Mesendoderm (in vitro differentiated cells): ENCODE data around the gene MITF.
A peak's percentile ranks its signal among the peaks of the same experiment; 100 is the strongest.

Experiments used
- DNase-seq: peaks from one replicate; pipeline ENCODE4 v3.0.0; 2013
- H2AK5ac ChIP-seq: 2 replicates; pipeline ENCODE4 v1.6.1; 2013; ENCODE audit warnings: low read length, inconsistent platforms
- H2BK120ac ChIP-seq: 2 replicates; pipeline ENCODE4 v1.6.1; 2013; ENCODE audit warnings: low read depth, mild to moderate bottlenecking, low read length, moderate library complexity, mixed read lengths
- H2BK15ac ChIP-seq: replicated peaks from 2 replicates; pipeline ENCODE4 v1.6.1; 2013; ENCODE audit warnings: low read depth, mild to moderate bottlenecking, moderate library complexity
- H2BK5ac ChIP-seq: 2 replicates; pipeline ENCODE4 v1.6.1; 2013; ENCODE audit warnings: low read length, inconsistent platforms
- H3K18ac ChIP-seq: 2 replicates; pipeline ENCODE4 v1.6.1; 2013; ENCODE audit warnings: mild to moderate bottlenecking, low read length, mixed read lengths
- H3K23ac ChIP-seq: one replicate; pipeline ENCODE4 v1.6.1; 2013; ENCODE audit warnings: low read length
- H3K27ac ChIP-seq: 2 replicates; pipeline ENCODE4 v1.5.1; 2013; ENCODE audit warnings: low read depth, mild to moderate bottlenecking, inconsistent platforms, low read length, moderate library complexity
- H3K27me3 ChIP-seq: 2 replicates; pipeline ENCODE4 v1.6.1; 2013; ENCODE audit warnings: low read length, control low read depth, mild to moderate bottlenecking, inconsistent platforms; ENCODE audit not compliant: insufficient read depth, poor library complexity
- H3K36me3 ChIP-seq: 2 replicates; pipeline ENCODE4 v1.6.1; 2013; ENCODE audit warnings: low read length, inconsistent platforms; ENCODE audit not compliant: control insufficient read depth, insufficient read depth
- H3K4ac ChIP-seq: one replicate; pipeline ENCODE4 v1.6.1; 2013; ENCODE audit warnings: low read depth, mild to moderate bottlenecking, low read length, moderate library complexity
- H3K4me1 ChIP-seq: 2 replicates; pipeline ENCODE4 v1.6.1; 2013; ENCODE audit warnings: low read depth, low read length, inconsistent platforms; ENCODE audit not compliant: control insufficient read depth
- H3K4me2 ChIP-seq: 2 replicates; pipeline ENCODE4 v1.6.1; 2013; ENCODE audit warnings: low read length
- H3K4me3 ChIP-seq: 2 replicates; pipeline ENCODE4 v1.5.1; 2013; ENCODE audit warnings: mild to moderate bottlenecking, low read length
- H3K56ac ChIP-seq: one replicate; pipeline ENCODE4 v1.6.1; 2013; ENCODE audit warnings: low read length
- H3K79me1 ChIP-seq: 2 replicates; pipeline ENCODE4 v1.6.1; 2013; ENCODE audit warnings: low read length, inconsistent platforms
- H3K79me2 ChIP-seq: 2 replicates; pipeline ENCODE4 v1.6.1; 2013; ENCODE audit warnings: mild to moderate bottlenecking, low read length; ENCODE audit not compliant: control insufficient read depth, insufficient read depth
- H3K9ac ChIP-seq: 2 replicates; pipeline ENCODE4 v1.6.1; 2013; ENCODE audit warnings: low read length, inconsistent platforms
- H4K5ac ChIP-seq: one replicate; pipeline ENCODE4 v1.6.1; 2013; ENCODE audit warnings: low read length
- H4K8ac ChIP-seq: one replicate; pipeline ENCODE4 v1.6.1; 2013; ENCODE audit warnings: low read depth, mild to moderate bottlenecking, control low read depth, low read length, moderate library complexity
- WGBS: extraction: QIAGEN DNeasy Blood & Tissue Kit; methylation state at CpG from one replicate; pipeline ENCODE4 v1.1.7; 2013; ENCODE audit warnings: low lambda C conversion rate, missing lambda C conversion rate; ENCODE audit not compliant: insufficient coverage; ENCODE audit errors: extremely low coverage; 5-methylcytosine and 5-hydroxymethylcytosine counted together

MITF gene

GRCh38 chr3:69994919-69995318 is 255.7 kb downstream of the MITF start:
- no peak overlapping the region for H3K56ac ChIP-seq
- H2BK5ac ChIP-seq = no peak overlapping the region
- no peak overlapping the region for H2BK15ac ChIP-seq
- H3K4me1 ChIP-seq = no peaks in the 10 kb centered on the region
- no peak overlapping the region for H3K4me3 ChIP-seq
- no peak overlapping the region for H3K18ac ChIP-seq
- H2BK120ac ChIP-seq = no peak overlapping the region
- no peak overlapping the region for H3K4me2 ChIP-seq
- no peaks in the 10 kb centered on the region for H3K36me3 ChIP-seq
- no CpG with 5 or more reads among the region's 3 CpGs for WGBS
- H3K9ac ChIP-seq = no peak overlapping the region
- no peak overlapping the region for H3K23ac ChIP-seq
- no peaks in the 10 kb centered on the region for H3K79me2 ChIP-seq
- H4K8ac ChIP-seq = no peak overlapping the region
- no peak for DNase-seq
- H3K4ac ChIP-seq = no peak overlapping the region
- H3K27ac ChIP-seq = no peak overlapping the region
- H3K27me3 ChIP-seq = no peaks in the 10 kb centered on the region
- H4K5ac ChIP-seq = no peak overlapping the region
- no peaks in the 10 kb centered on the region for H3K79me1 ChIP-seq
- H2AK5ac ChIP-seq = no peak overlapping the region

DNA sequence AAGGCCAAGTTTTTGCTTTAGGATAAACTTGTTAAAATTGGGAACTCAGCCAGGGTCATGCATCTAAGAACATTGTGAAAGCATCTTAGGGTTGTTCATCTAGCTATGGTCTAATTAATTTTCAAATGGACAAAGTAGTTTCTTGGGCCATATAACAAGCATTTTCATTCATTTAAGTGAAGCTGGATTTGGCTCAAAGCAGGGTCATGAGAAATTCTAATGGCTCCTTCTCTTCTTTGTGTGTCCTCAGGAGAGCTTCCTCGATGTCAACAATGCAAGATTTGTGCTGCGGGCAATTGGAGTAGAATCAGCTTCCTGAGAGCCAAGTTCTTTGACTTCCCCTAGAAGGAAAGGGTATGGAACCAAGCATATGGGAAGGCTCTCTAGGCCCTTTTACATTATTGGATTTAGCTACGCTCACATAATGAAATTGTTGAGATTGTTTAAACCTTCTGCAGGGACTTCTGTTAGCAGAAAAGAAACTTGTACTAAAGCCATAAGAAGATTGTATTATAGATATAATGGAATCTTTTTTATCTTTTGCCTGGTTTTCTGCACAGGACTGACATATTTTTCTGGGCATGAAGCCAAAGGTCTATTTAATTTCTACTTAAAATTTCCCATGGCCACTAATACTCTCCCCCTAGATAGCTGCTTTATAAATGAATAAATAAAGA is 258.5 kb downstream of the MITF start:
- H2AK5ac ChIP-seq = no peak overlapping the region
- H2BK5ac ChIP-seq = no peak overlapping the region
- H3K9ac ChIP-seq = no peak overlapping the region
- no peak overlapping the region for H2BK15ac ChIP-seq
- no peak for DNase-seq
- H3K4me2 ChIP-seq = no peak overlapping the region
- H3K56ac ChIP-seq = no peak overlapping the region
- no peak overlapping the region for H4K5ac ChIP-seq
- H4K8ac ChIP-seq = no peak overlapping the region
- no peak overlapping the region for H3K4me3 ChIP-seq
- no peaks in the 10 kb centered on the region for H3K79me1 ChIP-seq
- no peak overlapping the region for H3K23ac ChIP-seq
- H3K4ac ChIP-seq = no peak overlapping the region
- H3K79me2 ChIP-seq = no peaks in the 10 kb centered on the region
- no CpG with 5 or more reads among the region's 3 CpGs for WGBS
- H3K4me1 ChIP-seq = no peaks in the 10 kb centered on the region
- no peaks in the 10 kb centered on the region for H3K27me3 ChIP-seq
- no peak overlapping the region for H3K18ac ChIP-seq
- H3K36me3 ChIP-seq = no peaks in the 10 kb centered on the region
- no peak overlapping the region for H3K27ac ChIP-seq
- no peak overlapping the region for H2BK120ac ChIP-seq

GRCh38 chr3:69998759-69999139 is 259.5 kb downstream of the MITF start:
- Histone ChIP-seq H3K27me3 (no peaks in the 10 kb centered on the region), H4K8ac (no peak overlapping the region), H3K4me2 (no peak overlapping the region), H3K79me1 (no peaks in the 10 kb centered on the region), H4K5ac (no peak overlapping the region), H3K23ac (no peak overlapping the region), H2BK15ac (no peak overlapping the region), H3K9ac (no peak overlapping the region), H3K36me3 (no peaks in the 10 kb centered on the region), H2BK5ac (no peak overlapping the region), H2BK120ac (no peak overlapping the region), H3K27ac (no peak overlapping the region), H3K4ac (no peak overlapping the region), H2AK5ac (no peak overlapping the region), H3K56ac (peak overlapping the region; percentile 53), H3K4me1 (no peaks in the 10 kb centered on the region), H3K4me3 (no peak overlapping the region), H3K18ac (no peak overlapping the region), H3K79me2 (no peaks in the 10 kb centered on the region)
- no CpG with 5 or more reads among the region's 3 CpGs for WGBS
- no peak for DNase-seq

GRCh38 chr3:69999140-70000027 is 260.1 kb downstream of the MITF start, which contains the start of gene SAMMSON:
SAMMSON (plus strand) TSS chr3:69999733.
- Histone ChIP-seq H2AK5ac (no peak within 1 kb of the TSS), H3K4me3 (no peak within 1 kb of the TSS), H3K23ac (no peak within 1 kb of the TSS)

GRCh38 chr3:70000028-70000410 is 260.8 kb downstream of the MITF start:
- H3K9ac ChIP-seq = no peak overlapping the region
- no peak overlapping the region for H3K4me2 ChIP-seq
- no peak for DNase-seq
- WGBS = no CpG with 5 or more reads among the region's 15 CpGs
- H3K79me1 ChIP-seq = no peaks in the 10 kb centered on the region
- H3K56ac ChIP-seq = no peak overlapping the region
- no peak overlapping the region for H3K27ac ChIP-seq
- no peaks in the 10 kb centered on the region for H3K79me2 ChIP-seq
- H2AK5ac ChIP-seq = no peak overlapping the region
- H3K18ac ChIP-seq = no peak overlapping the region
- no peak overlapping the region for H3K4me3 ChIP-seq
- no peak overlapping the region for H2BK15ac ChIP-seq
- no peaks in the 10 kb centered on the region for H3K4me1 ChIP-seq
- H3K36me3 ChIP-seq = no peaks in the 10 kb centered on the region
- no peak overlapping the region for H3K23ac ChIP-seq
- no peak overlapping the region for H2BK120ac ChIP-seq
- H3K27me3 ChIP-seq = no peaks in the 10 kb centered on the region
- H4K5ac ChIP-seq = no peak overlapping the region
- H2BK5ac ChIP-seq = no peak overlapping the region
- H3K4ac ChIP-seq = no peak overlapping the region
- H4K8ac ChIP-seq = no peak overlapping the region

More at GRCh38 chr3:69999140-70000027, 260.1 kb downstream of the MITF start, which contains the start of gene SAMMSON:
- Histone ChIP-seq H3K36me3 (no peaks in the 10 kb centered on the region), H4K8ac (no peak within 1 kb of the TSS), H4K5ac (no peak within 1 kb of the TSS), H3K56ac (peak within 1 kb of the TSS; percentile 53), H3K4me2 (no peak within 1 kb of the TSS), H3K4me1 (no peaks in the 10 kb centered on the region), H3K18ac (no peak within 1 kb of the TSS), H2BK120ac (no peak within 1 kb of the TSS), H3K27me3 (no peaks in the 10 kb centered on the region), H3K4ac (no peak within 1 kb of the TSS), H3K9ac (no peak within 1 kb of the TSS), H3K79me2 (no peaks in the 10 kb centered on the region), H3K27ac (no peak within 1 kb of the TSS), H2BK15ac (no peak within 1 kb of the TSS), H2BK5ac (no peak within 1 kb of the TSS), H3K79me1 (no peaks in the 10 kb centered on the region)
- no CpG with 5 or more reads among the region's 29 CpGs for WGBS
- peak; percentile 13 for DNase-seq
